Suprapubic skin (tissue), 4 donors: Measurements from ENCODE around the gene NOS3.

ENCODE experiments used
- EP300 ChIP-seq: sonication (generic); formaldehyde crosslinking; IDR thresholded peaks from one replicate; pipeline ENCODE4 v1.6.1; 2017; ENCODE audit warnings: antibody characterized with exemption
- POLR2A ChIP-seq, 2 donors: fragments of 450-650 bp; IDR thresholded peaks; one replicate each; pipeline ENCODE4 v1.6.1; 2017; ENCODE audit warnings: antibody characterized with exemption in 2 of 2, mild to moderate bottlenecking in 2 of 2, moderate library complexity in 2 of 2
- POLR2AphosphoS5 ChIP-seq, 3 donors: sonication (generic); formaldehyde crosslinking; IDR thresholded peaks; one replicate each; pipeline ENCODE4 v1.6.1; 2017; ENCODE audit warnings: antibody characterized with exemption in 3 of 3
- TF ChIP-seq, protein P1 (sequence below), 2 donors: fragments of 200-600 bp in 1 of 2; fragments of 450-650 bp in 1 of 2; sonication (generic) in 1 of 2; IDR thresholded peaks; one replicate each; pipeline ENCODE4 v1.5.1; 2016 to 2019; ENCODE audit warnings: antibody characterized with exemption in 2 of 2, mild to moderate bottlenecking in 1 of 2, moderate library complexity in 1 of 2

- TF ChIP-seq POLR2A (IDR thresholded peaks at IDR 0.05) = no peak
- no peak for TF ChIP-seq EP300
- TF ChIP-seq, protein P1, sequence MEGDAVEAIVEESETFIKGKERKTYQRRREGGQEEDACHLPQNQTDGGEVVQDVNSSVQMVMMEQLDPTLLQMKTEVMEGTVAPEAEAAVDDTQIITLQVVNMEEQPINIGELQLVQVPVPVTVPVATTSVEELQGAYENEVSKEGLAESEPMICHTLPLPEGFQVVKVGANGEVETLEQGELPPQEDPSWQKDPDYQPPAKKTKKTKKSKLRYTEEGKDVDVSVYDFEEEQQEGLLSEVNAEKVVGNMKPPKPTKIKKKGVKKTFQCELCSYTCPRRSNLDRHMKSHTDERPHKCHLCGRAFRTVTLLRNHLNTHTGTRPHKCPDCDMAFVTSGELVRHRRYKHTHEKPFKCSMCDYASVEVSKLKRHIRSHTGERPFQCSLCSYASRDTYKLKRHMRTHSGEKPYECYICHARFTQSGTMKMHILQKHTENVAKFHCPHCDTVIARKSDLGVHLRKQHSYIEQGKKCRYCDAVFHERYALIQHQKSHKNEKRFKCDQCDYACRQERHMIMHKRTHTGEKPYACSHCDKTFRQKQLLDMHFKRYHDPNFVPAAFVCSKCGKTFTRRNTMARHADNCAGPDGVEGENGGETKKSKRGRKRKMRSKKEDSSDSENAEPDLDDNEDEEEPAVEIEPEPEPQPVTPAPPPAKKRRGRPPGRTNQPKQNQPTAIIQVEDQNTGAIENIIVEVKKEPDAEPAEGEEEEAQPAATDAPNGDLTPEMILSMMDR (IDR thresholded peaks at IDR 0.05) = no peak
- no peak for TF ChIP-seq POLR2AphosphoS5 (IDR thresholded peaks at IDR 0.05)
These were observed 20.4 kb upstream of the NOS3 start for GRCh38 chr7:150970424-150970823.
